Measurements from ENCODE around the gene ST8SIA1.

The ST8SIA1 gene

DNA sequence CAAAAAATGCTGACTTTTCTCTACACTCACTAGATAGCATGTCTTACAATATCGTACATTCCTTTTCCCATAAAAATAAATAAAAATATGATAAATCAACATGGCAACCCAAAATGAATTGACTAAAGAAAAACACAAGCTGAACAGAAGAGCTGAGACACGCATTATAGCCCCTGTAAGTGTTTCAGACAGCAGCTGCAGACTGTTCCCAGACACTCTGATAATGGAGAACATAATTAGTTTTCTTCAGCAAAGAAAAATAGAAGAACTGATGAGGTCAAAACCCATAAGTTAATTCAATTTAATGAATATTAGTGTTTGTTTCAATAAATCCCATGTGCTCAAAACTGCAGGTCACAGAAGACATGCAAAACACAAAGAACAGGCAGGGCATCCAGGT, 23.8 kb downstream of the ST8SIA1 start:
- no peaks in the 10 kb centered on the region for H3K4me1 Mint-ChIP-seq
- no peak overlapping the region for H3K4me3 Mint-ChIP-seq
- H3K36me3 Mint-ChIP-seq: no peaks in the 10 kb centered on the region
- ATAC-seq: no peak
- H3K9me3 Mint-ChIP-seq: no peaks in the 10 kb centered on the region
- H3K27me3 Mint-ChIP-seq: peaks cover 34% of the 10 kb centered on the region
- H3K27ac Mint-ChIP-seq: no peak overlapping the region

DNA sequence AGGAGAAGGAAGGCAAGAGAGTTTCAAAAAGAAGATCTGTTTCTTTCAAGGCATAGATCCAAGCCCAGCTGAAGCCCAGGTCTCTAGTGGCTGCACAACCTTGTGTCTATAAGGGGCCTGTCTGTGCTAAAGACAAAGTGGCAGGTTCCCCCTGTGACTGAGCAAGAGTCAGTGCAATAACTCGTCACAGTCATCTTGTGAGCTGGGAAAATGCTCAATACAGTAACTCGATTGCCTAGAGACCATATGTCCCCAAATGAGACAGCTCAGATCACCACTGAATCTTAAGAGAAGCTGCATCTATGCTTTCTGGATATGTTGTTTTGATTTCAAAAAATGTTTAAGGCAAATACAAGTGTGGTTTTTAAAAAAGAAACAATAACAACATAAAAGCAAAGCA, 24.2 kb downstream of the ST8SIA1 start:
- ATAC-seq: no peak
- no peak overlapping the region for H3K27ac Mint-ChIP-seq
- no peak overlapping the region for H3K4me3 Mint-ChIP-seq
- H3K27me3 Mint-ChIP-seq: peaks cover 34% of the 10 kb centered on the region
- H3K36me3 Mint-ChIP-seq: no peaks in the 10 kb centered on the region
- H3K4me1 Mint-ChIP-seq: no peaks in the 10 kb centered on the region
- H3K9me3 Mint-ChIP-seq: no peaks in the 10 kb centered on the region

DNA sequence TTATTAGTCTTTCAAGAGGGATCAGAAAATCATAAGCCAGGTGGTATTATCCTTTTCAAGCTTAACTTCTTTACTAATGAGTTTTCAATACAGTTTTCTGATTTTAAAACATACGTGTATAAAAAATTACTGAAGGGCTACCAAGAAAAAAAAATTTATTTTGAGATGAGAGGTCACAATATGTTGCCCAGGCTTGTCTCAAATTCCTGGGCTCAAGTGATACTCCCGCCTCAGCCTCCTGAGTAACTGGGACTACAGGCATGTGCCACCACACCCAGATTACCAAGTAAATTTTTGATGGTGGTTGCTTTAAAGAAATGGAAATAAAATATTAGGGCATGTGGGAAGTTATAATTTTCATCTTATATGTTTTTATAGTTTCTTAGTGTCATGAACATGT, 26.7 kb downstream of the ST8SIA1 start:
- Mint-ChIP-seq H3K4me3 (no peak overlapping the region), H3K27me3 (peaks cover 34% of the 10 kb centered on the region), H3K36me3 (no peaks in the 10 kb centered on the region), H3K4me1 (no peaks in the 10 kb centered on the region), H3K27ac (no peak overlapping the region), H3K9me3 (peaks cover 3% of the 10 kb centered on the region)
- no peak for ATAC-seq

DNA sequence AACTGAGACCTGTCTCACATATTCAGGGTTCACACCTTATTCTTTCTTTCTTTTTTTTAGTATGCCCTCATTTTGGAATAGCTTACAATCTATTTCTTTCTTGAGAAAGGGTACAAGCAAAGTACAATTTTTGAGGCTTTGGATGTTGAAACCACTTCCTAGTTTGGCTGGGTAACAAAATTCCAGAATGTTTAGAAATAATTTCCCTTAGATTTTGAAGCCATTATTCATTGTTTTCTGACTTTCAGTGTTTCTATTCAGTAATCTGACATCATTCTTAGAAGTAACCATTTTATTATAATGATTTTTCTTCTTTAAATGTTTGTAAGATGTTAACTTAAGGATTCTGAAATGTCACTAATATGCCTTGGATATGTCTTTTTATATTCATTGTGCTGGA, 28.2 kb downstream of the ST8SIA1 start:
- Mint-ChIP-seq H3K27ac (no peak overlapping the region), H3K9me3 (peaks cover 11% of the 10 kb centered on the region), H3K36me3 (no peaks in the 10 kb centered on the region), H3K4me1 (no peaks in the 10 kb centered on the region), H3K4me3 (no peak overlapping the region), H3K27me3 (peaks cover 34% of the 10 kb centered on the region)
- ATAC-seq: no peak

DNA sequence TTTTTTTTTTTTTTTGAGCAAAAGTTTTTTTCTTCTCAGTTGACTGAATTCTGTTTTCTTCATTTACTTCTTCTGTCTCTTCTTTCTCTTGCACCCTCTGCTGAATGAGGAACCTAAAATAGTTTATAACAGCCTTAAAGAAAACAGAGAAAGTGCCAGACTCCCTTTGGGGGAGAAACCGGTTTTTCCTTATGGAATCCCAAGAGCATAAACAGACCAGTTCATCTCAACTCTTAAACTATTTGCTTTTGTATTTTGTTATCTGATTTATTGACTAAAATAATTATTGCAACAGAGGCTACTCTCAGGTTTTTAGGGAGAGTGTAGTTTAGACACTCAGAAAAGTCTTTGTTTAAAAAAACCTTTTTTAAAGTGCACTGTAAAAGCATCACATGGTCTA, 30.2 kb downstream of the ST8SIA1 start:
- Mint-ChIP-seq H3K27me3 (peaks cover 31% of the 10 kb centered on the region), H3K9me3 (peaks cover 14% of the 10 kb centered on the region), H3K27ac (no peak overlapping the region), H3K4me1 (no peaks in the 10 kb centered on the region), H3K36me3 (no peaks in the 10 kb centered on the region), H3K4me3 (no peak overlapping the region)
- ATAC-seq: no peak

DNA sequence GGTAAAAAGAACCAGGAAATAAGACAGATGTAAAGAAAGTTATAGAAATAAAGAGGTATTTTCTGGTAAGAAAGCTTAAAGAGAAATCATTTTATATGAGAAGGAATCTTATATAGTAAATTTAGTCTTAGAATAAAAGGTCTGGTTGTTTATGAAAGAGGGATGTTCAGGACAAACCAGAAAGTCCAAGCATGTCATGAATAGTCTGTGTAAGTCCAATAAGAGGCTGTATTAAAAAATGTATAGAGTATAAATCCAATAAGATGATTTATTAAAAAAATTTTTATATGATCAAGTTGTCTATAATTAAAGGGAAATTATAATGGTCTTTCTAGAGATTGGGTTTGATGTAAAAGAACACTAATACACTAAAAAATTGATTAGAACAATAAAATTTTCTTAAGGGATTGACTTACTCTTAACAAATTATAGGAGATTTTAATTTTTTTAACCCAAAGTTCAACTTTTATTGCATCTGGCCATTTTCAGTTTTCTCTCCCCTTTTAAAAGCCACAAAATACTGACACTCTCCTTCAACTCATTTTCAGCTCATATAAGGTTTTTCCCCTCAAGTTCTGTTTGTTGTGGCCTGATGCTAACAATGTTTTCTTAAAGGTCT, 35.1 kb downstream of the ST8SIA1 start:
- peaks cover 26% of the 10 kb centered on the region for H3K9me3 Mint-ChIP-seq
- no peak for ATAC-seq
- no peak overlapping the region for H3K27ac Mint-ChIP-seq
- H3K4me1 Mint-ChIP-seq: no peaks in the 10 kb centered on the region
- no peak overlapping the region for H3K4me3 Mint-ChIP-seq
- no peaks in the 10 kb centered on the region for H3K36me3 Mint-ChIP-seq
- H3K27me3 Mint-ChIP-seq: no peaks in the 10 kb centered on the region

DNA sequence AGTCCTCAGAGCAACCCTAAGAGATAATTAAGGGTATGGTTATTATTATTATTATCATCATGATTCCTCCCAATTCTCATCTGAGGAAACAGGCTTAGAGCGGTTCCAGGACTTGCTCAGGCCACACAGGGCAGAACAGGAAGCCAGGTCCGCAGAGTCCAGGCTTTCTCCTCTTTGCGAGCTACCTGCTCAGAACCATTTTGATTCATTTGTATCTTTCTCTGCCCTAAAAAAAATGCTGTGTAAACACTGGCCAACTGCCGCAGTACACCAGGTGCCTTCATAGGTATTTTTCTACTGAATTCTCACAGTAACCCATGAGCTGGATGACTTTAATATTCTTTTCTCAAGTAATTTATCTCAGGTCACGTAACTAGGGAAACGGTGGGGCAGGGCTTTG, 45.3 kb downstream of the ST8SIA1 start:
- Mint-ChIP-seq H3K4me3 (no peak overlapping the region), H3K4me1 (peaks cover 12% of the 10 kb centered on the region), H3K27ac (no peak overlapping the region), H3K27me3 (peaks cover 11% of the 10 kb centered on the region), H3K9me3 (peaks cover 3% of the 10 kb centered on the region), H3K36me3 (no peaks in the 10 kb centered on the region)
- ATAC-seq: no peak

DNA sequence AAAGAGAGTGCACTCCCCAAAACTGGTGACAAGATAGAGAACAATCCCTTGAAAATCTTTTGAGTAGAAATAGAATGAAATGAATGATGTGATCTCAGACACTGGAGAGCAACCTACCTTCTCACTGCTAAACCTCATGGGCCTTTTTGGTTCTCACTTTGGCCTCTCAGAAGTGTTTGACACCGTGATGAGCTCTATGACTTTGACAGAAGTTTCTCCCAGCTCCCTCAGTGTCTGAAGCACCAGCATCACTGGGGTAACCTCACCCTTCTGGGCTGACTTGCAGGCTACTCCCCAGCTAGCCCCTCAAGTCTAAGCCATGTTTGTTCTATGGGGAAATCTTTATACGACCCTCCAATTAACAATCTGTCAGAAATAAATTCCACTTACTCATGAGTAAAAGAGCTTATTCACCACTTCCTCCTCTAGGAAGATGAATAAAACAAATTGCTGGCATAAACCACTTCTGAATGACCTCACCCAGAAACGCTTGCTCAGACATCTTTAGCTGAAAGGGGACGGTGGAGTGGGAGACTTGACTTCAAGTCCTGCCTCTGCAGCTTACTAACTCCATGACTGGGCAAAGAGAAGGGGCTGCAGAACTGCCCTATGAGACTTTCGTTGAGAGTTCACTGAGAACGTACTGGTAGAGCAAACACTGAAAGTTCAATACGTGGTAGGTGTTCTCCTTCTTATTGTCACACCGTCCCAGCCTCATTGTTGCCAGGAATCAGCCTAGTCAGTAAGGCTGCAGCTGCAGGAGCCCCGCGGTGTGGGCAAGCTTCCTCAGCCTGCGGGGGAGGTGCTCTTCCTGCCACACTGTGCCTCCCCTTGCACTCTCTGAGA, 46.5 kb downstream of the ST8SIA1 start:
- Mint-ChIP-seq H3K4me3 (no peak overlapping the region), H3K4me1 (peaks cover 12% of the 10 kb centered on the region), H3K36me3 (no peaks in the 10 kb centered on the region), H3K9me3 (peaks cover 3% of the 10 kb centered on the region), H3K27ac (no peak overlapping the region), H3K27me3 (peaks cover 11% of the 10 kb centered on the region)
- peak; percentile 58 for ATAC-seq

DNA sequence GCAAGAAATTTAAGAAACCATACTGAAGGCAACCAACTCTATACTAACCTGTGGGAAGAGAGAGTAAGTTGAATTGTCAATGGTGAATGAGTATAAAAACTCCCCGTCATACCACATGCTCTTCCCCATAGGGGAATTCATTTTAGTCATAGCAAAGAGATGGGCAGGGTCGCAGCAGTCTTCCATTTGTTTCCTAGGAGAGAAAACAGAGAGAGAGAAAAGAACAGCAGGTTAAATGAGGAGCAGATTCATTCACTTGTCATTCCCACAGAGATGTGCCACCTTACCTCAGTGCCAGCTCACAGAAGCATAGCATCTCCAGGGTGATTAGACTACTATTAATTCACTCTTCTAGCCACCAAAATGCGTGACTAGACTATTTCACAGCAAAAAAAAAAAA, 47.4 kb downstream of the ST8SIA1 start:
- H3K4me1 Mint-ChIP-seq: peaks cover 12% of the 10 kb centered on the region
- H3K36me3 Mint-ChIP-seq: no peaks in the 10 kb centered on the region
- H3K27me3 Mint-ChIP-seq: peaks cover 11% of the 10 kb centered on the region
- H3K27ac Mint-ChIP-seq: no peak overlapping the region
- H3K4me3 Mint-ChIP-seq: no peak overlapping the region
- no peak for ATAC-seq
- no peaks in the 10 kb centered on the region for H3K9me3 Mint-ChIP-seq

DNA sequence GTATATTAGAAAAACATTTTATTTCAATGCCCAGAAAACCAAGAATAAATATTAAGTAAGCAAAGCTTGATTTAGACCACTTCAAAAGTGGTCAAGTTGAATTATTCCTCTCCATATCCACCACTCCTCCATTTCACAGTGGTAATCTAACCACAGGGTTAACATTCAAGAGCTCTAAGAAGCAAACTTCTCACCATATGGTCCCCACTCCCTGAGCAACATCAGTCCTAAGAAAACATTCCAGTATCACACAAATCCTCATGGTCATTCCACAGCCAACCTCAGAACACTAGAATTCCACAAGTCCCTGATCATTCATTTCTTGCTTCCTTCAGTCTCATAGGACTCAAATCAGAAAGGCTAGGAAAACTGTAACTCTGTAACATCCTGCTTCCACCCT, 47.9 kb downstream of the ST8SIA1 start:
- Mint-ChIP-seq H3K27me3 (peaks cover 11% of the 10 kb centered on the region), H3K27ac (no peak overlapping the region), H3K36me3 (no peaks in the 10 kb centered on the region), H3K4me1 (peaks cover 12% of the 10 kb centered on the region), H3K9me3 (no peaks in the 10 kb centered on the region), H3K4me3 (no peak overlapping the region)
- ATAC-seq: no peak

DNA sequence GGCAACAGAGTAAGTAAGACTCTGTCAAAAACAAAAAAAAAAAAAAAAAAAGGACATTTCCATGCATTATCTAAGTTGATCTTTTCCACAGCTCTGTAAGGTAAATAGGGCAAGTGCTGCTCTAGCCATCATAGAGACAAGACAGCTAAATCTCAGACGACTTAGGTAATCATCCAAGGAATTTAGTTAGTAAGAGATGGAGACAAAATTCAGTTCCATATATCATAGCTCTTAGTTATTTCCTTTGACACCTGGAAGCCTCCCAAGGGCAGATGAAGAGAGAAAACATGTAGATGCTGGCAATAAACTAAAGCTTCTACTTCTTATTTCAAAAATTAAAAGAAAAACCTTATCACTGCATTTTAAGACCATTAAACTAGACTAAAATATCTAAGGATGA, 48.7 kb downstream of the ST8SIA1 start:
- peaks cover 12% of the 10 kb centered on the region for H3K4me1 Mint-ChIP-seq
- H3K27me3 Mint-ChIP-seq: peaks cover 11% of the 10 kb centered on the region
- no peak overlapping the region for H3K4me3 Mint-ChIP-seq
- H3K9me3 Mint-ChIP-seq: no peaks in the 10 kb centered on the region
- no peak for ATAC-seq
- H3K36me3 Mint-ChIP-seq: no peaks in the 10 kb centered on the region
- no peak overlapping the region for H3K27ac Mint-ChIP-seq

DNA sequence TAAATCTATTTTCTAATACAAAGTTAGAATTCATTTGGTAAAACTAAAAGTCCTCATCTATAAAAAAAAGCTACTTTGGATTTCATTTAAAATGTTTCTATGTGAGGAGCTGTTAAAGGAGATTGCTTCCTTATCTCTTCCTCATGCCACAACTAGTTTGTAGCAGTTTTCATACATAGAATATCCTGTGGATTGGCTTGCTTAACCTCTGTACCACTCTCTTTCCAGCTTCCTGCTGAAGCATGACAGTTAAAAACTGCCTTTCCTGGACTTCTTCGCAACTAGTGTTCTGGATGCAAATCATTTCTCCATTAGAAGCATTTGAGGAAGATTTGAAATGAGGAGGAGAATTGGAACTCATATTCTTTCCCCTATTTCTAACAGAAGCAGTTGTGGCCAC, 49.6 kb downstream of the ST8SIA1 start:
- Mint-ChIP-seq H3K9me3 (no peaks in the 10 kb centered on the region), H3K4me3 (no peak overlapping the region), H3K36me3 (no peaks in the 10 kb centered on the region), H3K27me3 (peaks cover 11% of the 10 kb centered on the region), H3K4me1 (peaks cover 12% of the 10 kb centered on the region), H3K27ac (no peak overlapping the region)
- ATAC-seq: no peak

DNA sequence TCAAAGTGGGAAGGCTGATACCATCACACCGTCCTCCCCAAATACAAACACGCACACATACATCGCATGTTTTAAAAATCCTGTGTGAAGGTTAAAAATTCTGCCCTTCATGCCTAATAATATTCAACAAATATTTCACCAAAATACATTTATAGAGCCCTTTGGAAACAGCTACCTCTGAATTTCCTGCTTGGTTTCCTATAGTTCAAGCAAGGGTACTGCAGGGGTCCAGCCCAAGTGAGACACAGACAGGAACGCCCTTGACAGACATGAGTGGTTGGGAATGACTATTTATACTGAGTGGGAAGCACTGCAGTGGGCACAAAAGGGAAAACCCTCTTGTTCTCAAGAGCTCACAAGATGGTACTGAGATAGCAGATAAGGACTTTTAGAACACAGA, 51.0 kb downstream of the ST8SIA1 start:
- Mint-ChIP-seq H3K9me3 (no peaks in the 10 kb centered on the region), H3K27ac (no peak overlapping the region), H3K4me3 (no peak overlapping the region), H3K27me3 (peaks cover 11% of the 10 kb centered on the region), H3K4me1 (peaks cover 9% of the 10 kb centered on the region), H3K36me3 (no peaks in the 10 kb centered on the region)
- no peak for ATAC-seq

DNA sequence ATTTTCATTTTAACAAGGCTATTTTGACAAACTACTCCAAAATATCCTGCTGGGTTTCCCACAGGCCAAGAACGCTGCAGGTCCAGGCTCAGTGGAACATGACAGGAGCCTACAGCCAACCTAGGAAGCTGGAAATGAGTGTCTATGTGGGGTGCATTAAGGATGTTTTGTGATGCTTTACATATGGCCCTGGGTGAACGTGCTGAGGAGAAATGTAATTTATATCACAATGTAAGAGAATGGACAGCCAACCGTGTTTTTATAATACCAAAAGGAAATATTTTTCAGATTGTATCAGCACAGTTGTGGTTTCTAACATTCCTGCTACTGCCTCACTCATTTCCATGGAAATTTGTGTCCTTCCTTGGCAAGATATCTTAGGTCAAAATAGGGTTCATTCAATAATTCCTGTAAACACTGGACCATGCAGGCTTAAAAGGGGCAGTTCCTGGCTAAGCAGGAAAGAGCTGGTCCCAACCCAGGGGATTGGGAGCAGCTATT, 51.5 kb downstream of the ST8SIA1 start:
- H3K36me3 Mint-ChIP-seq: no peaks in the 10 kb centered on the region
- H3K4me3 Mint-ChIP-seq: no peak overlapping the region
- peaks cover 11% of the 10 kb centered on the region for H3K27me3 Mint-ChIP-seq
- peaks cover 5% of the 10 kb centered on the region for H3K4me1 Mint-ChIP-seq
- H3K9me3 Mint-ChIP-seq: no peaks in the 10 kb centered on the region
- ATAC-seq: no peak
- no peak overlapping the region for H3K27ac Mint-ChIP-seq

DNA sequence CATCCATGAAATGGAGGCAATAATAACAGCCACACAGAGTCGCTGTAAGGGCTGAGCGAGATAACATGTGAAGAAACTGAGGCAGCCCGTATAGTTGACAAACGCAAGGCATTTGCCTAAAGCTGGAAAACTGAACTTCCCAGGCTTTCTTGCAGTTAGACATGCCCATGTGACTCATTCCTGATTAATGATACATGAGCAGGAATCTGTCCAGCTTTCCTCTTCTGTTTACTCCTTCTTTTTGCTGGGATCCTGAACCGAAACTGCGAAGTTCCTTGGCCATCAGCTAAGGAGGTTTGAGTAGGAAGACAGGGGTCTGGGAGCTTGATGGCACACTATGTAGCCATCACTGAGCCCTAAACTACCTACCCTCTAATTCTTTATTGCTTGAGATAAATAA, 52.2 kb downstream of the ST8SIA1 start:
- Mint-ChIP-seq H3K4me1 (no peaks in the 10 kb centered on the region), H3K27ac (no peak overlapping the region), H3K4me3 (no peak overlapping the region), H3K9me3 (no peaks in the 10 kb centered on the region), H3K36me3 (no peaks in the 10 kb centered on the region), H3K27me3 (peaks cover 11% of the 10 kb centered on the region)
- no peak for ATAC-seq

DNA sequence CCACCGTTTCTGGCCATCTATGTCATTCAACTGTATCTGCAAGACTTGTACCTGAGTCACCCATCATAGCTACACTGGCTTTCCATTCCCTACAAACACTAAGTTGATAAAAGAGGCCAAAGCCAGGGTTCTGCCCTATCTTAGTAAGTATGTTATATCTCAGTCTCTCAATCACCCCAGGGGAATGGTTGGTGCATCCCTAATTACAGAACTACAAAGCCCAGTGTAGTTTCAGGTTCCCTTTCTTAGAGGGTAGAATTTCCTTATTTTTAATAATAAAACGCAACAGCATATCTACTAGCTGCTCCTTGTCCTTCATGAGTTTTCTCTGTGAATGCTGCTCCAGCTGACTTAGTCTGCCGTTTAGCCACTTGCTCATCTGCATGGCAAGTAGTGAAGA, 57.6 kb downstream of the ST8SIA1 start:
- H3K4me1 Mint-ChIP-seq: no peaks in the 10 kb centered on the region
- H3K27ac Mint-ChIP-seq: no peak overlapping the region
- H3K27me3 Mint-ChIP-seq: peaks cover 20% of the 10 kb centered on the region
- H3K9me3 Mint-ChIP-seq: no peaks in the 10 kb centered on the region
- no peaks in the 10 kb centered on the region for H3K36me3 Mint-ChIP-seq
- peak; percentile 59 for ATAC-seq
- H3K4me3 Mint-ChIP-seq: no peak overlapping the region
